ENCODE measurements around the gene WRNIP1. TPM values are rescaled to one million over a fixed set of nuclear protein-coding genes. Genes with fewer than 3 reads are reported as not detected.

WRNIP1 gene
- total and polyA plus RNA-seq, 2 of the 13 experiments (the other 11 are each of a cell fraction or from before 2014, with no cell fraction given): 77.7 to 90.3 TPM

DNA sequence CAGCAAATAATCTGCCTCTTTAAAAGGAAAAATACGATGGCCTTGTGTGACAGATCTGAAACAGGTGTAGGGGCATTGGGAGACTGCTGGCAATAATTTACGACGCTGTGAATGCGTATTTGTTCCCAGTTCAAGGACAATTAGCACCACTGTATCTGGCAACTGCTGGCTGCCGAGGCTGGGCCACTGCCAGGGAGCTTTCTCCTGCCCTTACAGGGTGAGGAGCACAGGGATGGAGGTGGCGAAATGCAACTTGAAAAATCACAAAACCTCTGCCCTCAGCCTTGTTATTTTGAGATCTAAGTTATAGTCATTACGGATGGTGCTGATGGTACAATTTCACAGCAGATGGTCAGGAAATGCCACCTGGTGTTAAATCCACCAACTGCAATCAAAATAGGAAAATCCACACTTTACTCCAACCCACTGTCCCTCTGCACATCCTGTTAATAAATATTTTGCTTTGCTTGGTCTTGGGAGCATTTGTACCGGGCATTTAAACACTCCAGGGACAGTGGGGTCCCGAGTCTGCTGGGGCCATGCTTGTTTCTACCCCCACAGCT is 20.9 kb upstream of the WRNIP1 start (continued):
- TF ChIP-seq STAG1 (CRISPR knock-in tag; IDR thresholded peaks at IDR 0.05) (peak; percentile 14; the same call in 1 of the 2 replicates), KDM3A (CRISPR knock-in tag; IDR thresholded peaks at IDR 0.05; ENCODE audit: low read depth) (no peak), NFYC (CRISPR knock-in tag; IDR thresholded peaks at IDR 0.05) (no peak), SALL1 (CRISPR knock-in tag; IDR thresholded peaks at IDR 0.05) (peak; percentile 65)
- TF ChIP-seq, protein P1, sequence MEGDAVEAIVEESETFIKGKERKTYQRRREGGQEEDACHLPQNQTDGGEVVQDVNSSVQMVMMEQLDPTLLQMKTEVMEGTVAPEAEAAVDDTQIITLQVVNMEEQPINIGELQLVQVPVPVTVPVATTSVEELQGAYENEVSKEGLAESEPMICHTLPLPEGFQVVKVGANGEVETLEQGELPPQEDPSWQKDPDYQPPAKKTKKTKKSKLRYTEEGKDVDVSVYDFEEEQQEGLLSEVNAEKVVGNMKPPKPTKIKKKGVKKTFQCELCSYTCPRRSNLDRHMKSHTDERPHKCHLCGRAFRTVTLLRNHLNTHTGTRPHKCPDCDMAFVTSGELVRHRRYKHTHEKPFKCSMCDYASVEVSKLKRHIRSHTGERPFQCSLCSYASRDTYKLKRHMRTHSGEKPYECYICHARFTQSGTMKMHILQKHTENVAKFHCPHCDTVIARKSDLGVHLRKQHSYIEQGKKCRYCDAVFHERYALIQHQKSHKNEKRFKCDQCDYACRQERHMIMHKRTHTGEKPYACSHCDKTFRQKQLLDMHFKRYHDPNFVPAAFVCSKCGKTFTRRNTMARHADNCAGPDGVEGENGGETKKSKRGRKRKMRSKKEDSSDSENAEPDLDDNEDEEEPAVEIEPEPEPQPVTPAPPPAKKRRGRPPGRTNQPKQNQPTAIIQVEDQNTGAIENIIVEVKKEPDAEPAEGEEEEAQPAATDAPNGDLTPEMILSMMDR (CRISPR knock-in tag; IDR thresholded peaks at IDR 0.05): 0 out of 2 replicates have a peak, but pooled peaks have one; percentile 20
- TF ChIP-seq, protein P2, sequence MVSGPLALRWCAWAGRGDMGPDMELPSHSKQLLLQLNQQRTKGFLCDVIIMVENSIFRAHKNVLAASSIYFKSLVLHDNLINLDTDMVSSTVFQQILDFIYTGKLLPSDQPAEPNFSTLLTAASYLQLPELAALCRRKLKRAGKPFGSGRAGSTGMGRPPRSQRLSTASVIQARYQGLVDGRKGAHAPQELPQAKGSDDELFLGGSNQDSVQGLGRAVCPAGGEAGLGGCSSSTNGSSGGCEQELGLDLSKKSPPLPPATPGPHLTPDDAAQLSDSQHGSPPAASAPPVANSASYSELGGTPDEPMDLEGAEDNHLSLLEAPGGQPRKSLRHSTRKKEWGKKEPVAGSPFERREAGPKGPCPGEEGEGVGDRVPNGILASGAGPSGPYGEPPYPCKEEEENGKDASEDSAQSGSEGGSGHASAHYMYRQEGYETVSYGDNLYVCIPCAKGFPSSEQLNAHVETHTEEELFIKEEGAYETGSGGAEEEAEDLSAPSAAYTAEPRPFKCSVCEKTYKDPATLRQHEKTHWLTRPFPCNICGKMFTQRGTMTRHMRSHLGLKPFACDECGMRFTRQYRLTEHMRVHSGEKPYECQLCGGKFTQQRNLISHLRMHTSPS (CRISPR knock-in tag; IDR thresholded peaks at IDR 0.05; ENCODE audit: low read depth): peak; percentile 58; the same call in 1 of the 2 replicates
- TF ChIP-seq, protein P3, sequence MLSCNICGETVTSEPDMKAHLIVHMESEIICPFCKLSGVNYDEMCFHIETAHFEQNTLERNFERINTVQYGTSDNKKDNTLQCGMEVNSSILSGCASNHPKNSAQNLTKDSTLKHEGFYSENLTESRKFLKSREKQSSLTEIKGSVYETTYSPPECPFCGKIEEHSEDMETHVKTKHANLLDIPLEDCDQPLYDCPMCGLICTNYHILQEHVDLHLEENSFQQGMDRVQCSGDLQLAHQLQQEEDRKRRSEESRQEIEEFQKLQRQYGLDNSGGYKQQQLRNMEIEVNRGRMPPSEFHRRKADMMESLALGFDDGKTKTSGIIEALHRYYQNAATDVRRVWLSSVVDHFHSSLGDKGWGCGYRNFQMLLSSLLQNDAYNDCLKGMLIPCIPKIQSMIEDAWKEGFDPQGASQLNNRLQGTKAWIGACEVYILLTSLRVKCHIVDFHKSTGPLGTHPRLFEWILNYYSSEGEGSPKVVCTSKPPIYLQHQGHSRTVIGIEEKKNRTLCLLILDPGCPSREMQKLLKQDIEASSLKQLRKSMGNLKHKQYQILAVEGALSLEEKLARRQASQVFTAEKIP (CRISPR knock-in tag; IDR thresholded peaks at IDR 0.05; ENCODE audit: borderline replicate concordance): no peak

Measured in HepG2 (cell line).